ENCODE data around the gene SLC36A2. TPM values are rescaled to one million over a fixed set of nuclear protein-coding genes. Genes with fewer than 3 reads are reported as not detected.

Gene SLC36A2
- total and polyA plus RNA-seq, 4 donors: not detected

- H3K27me3 ChIP-seq (ENCODE audit: control insufficient read depth in 4 of 4, insufficient read depth in 4 of 4, low read length in 3 of 4): no peaks in the 10 kb centered on the region
- no peaks in the 10 kb centered on the region for H3K36me3 ChIP-seq (ENCODE audit: control insufficient read depth in 4 of 4, insufficient read depth in 3 of 4, low read depth in 1 of 4, low read length in 3 of 4)
- H3K4me3 ChIP-seq (ENCODE audit: low read depth in 1 of 3, low read length in 3 of 3): no peak within 1 kb of the TSS
- H3K4me1 ChIP-seq (ENCODE audit: control insufficient read depth in 4 of 4, insufficient read depth in 4 of 4, low read length in 3 of 4): no peaks in the 10 kb centered on the region
- no peak for TF ChIP-seq RXRA (IDR thresholded peaks at IDR 0.05)
- TF ChIP-seq ATF3 (IDR thresholded peaks at IDR 0.05): no peak
- no peak for TF ChIP-seq YY1 (IDR thresholded peaks at IDR 0.05)
- no peak for TF ChIP-seq FOXA1 (IDR thresholded peaks at IDR 0.05)
- no peak for TF ChIP-seq HNF4A (conservative IDR thresholded peaks at IDR 0.05)
- no peak for DNase-seq (ENCODE audit: low spot score)
- WGBS: 90% methylated on average over 2 of the region's 2 CpGs
- H3K27ac ChIP-seq (ENCODE audit: low read depth in 1 of 2, low read length in 2 of 2): no peak within 1 kb of the TSS
- H3K9ac ChIP-seq (ENCODE audit: low read depth in 1 of 2, low read length in 2 of 2): no peak within 1 kb of the TSS
- no peaks in the 10 kb centered on the region for H3K9me3 ChIP-seq (ENCODE audit: control insufficient read depth in 4 of 4, low read length in 3 of 4)
Measured at GRCh38 chr5:151303666-151304065, 43.7 kb downstream of the SLC36A2 start, which contains the start of gene SLC36A3. TSS of gene SLC36A3 (minus strand) at chr5:151303766. CDS start at chr5:151303354, 412 bp downstream.

GRCh38 chr5:151298063-151298855 lies 49.1 kb downstream of the SLC36A2 start:
- Histone ChIP-seq H3K9me3 (ENCODE audit: control insufficient read depth in 4 of 4, low read length in 3 of 4) (no peaks in the 10 kb centered on the region), H3K27ac (ENCODE audit: low read depth in 1 of 2, low read length in 2 of 2) (no peak overlapping the region), H3K4me1 (ENCODE audit: control insufficient read depth in 4 of 4, insufficient read depth in 4 of 4, low read length in 3 of 4) (no peaks in the 10 kb centered on the region), H3K27me3 (ENCODE audit: control insufficient read depth in 4 of 4, insufficient read depth in 4 of 4, low read length in 3 of 4) (no peaks in the 10 kb centered on the region), H3K36me3 (ENCODE audit: control insufficient read depth in 4 of 4, insufficient read depth in 3 of 4, low read depth in 1 of 4, low read length in 3 of 4) (no peaks in the 10 kb centered on the region), H3K9ac (ENCODE audit: low read depth in 1 of 2, low read length in 2 of 2) (no peak overlapping the region), H3K4me3 (ENCODE audit: low read depth in 1 of 3, low read length in 3 of 3) (no peak overlapping the region)
- DNase-seq (ENCODE audit: low spot score): no peak
- TF ChIP-seq CTCF (IDR thresholded peaks at IDR 0.05; ENCODE audit: low read depth, low read length, missing input control): peak; percentile 42
- no peak for TF ChIP-seq HNF4G (IDR thresholded peaks at IDR 0.05)
- peak in 1 of 2 donors; percentile 74 for TF ChIP-seq RAD21 (IDR thresholded peaks at IDR 0.05)
- WGBS: 60% methylated on average over 6 of the region's 6 CpGs

GRCh38 chr5:151296974-151297373 lies 50.4 kb downstream of the SLC36A2 start:
- H3K27ac ChIP-seq (ENCODE audit: low read depth in 1 of 2, low read length in 2 of 2): no peak overlapping the region
- TF ChIP-seq CTCF (IDR thresholded peaks at IDR 0.05; ENCODE audit: low read depth, low read length, missing input control) (no peak), ATF3 (IDR thresholded peaks at IDR 0.05) (no peak), FOXA2 (IDR thresholded peaks at IDR 0.05) (no peak), RAD21 (IDR thresholded peaks at IDR 0.05) (no peak), ZBTB33 (IDR thresholded peaks at IDR 0.05) (no peak), JUND (IDR thresholded peaks at IDR 0.05) (no peak), REST (IDR thresholded peaks at IDR 0.05) (no peak), TAF1 (conservative IDR thresholded peaks at IDR 0.05) (no peak), MAX (IDR thresholded peaks at IDR 0.05) (no peak), RXRA (IDR thresholded peaks at IDR 0.05) (no peak), FOXA1 (IDR thresholded peaks at IDR 0.05) (no peak), EGR1 (IDR thresholded peaks at IDR 0.05; ENCODE audit: low read depth in 2 of 2) (no peak), GABPA (IDR thresholded peaks at IDR 0.05 in 1 of 2, conservative IDR thresholded peaks at IDR 0.05 in 1 of 2) (no peak)
- H3K4me1 ChIP-seq (ENCODE audit: control insufficient read depth in 4 of 4, insufficient read depth in 4 of 4, low read length in 3 of 4): no peaks in the 10 kb centered on the region
- H3K36me3 ChIP-seq (ENCODE audit: control insufficient read depth in 4 of 4, insufficient read depth in 3 of 4, low read depth in 1 of 4, low read length in 3 of 4): no peaks in the 10 kb centered on the region
- H3K27me3 ChIP-seq (ENCODE audit: control insufficient read depth in 4 of 4, insufficient read depth in 4 of 4, low read length in 3 of 4): no peaks in the 10 kb centered on the region
- 81% methylated on average over 2 of the region's 2 CpGs for WGBS
- DNase-seq (ENCODE audit: low spot score): no peak
- H3K4me3 ChIP-seq (ENCODE audit: low read depth in 1 of 3, low read length in 3 of 3): no peak overlapping the region
- H3K9me3 ChIP-seq (ENCODE audit: control insufficient read depth in 4 of 4, low read length in 3 of 4): no peaks in the 10 kb centered on the region
- H3K9ac ChIP-seq (ENCODE audit: low read depth in 1 of 2, low read length in 2 of 2): no peak overlapping the region
